Adipocyte (in vitro differentiated cells): ENCODE results near the gene GRK2.

Experiments used
- DNase-seq: peaks from one replicate; pipeline ENCODE4 v3.0.0-alpha.2; 2015; ENCODE audit warnings: low read depth
- H3K27me3 ChIP-seq: replicated peaks from 2 replicates; pipeline ENCODE4 v1.7.0; 2013; ENCODE audit warnings: mild to moderate bottlenecking, low read length, moderate library complexity; ENCODE audit not compliant: control insufficient read depth, insufficient read depth
- H3K36me3 ChIP-seq: 2 replicates; pipeline ENCODE4 v1.7.0; 2013; ENCODE audit warnings: low read length, mild to moderate bottlenecking, moderate library complexity; ENCODE audit not compliant: control insufficient read depth, insufficient read depth, severe bottlenecking
- H3K4me1 ChIP-seq: 2 replicates; pipeline ENCODE4 v1.7.0; 2013; ENCODE audit warnings: mild to moderate bottlenecking, low read length, moderate library complexity; ENCODE audit not compliant: control insufficient read depth, insufficient read depth
- H3K4me3 ChIP-seq: 2 replicates; pipeline ENCODE4 v1.7.0; 2013; ENCODE audit warnings: mild to moderate bottlenecking, low read length, moderate library complexity
- H3K9ac ChIP-seq: 2 replicates; pipeline ENCODE4 v1.7.0; 2013; ENCODE audit warnings: mild to moderate bottlenecking, low read length, moderate library complexity
- H3K9me3 ChIP-seq: 2 replicates; pipeline ENCODE4 v1.7.0; 2013; ENCODE audit warnings: mild to moderate bottlenecking, low read length, moderate library complexity; ENCODE audit not compliant: control insufficient read depth

GRK2 gene

GRCh38 chr11:67288452-67289225 lies 22.4 kb downstream of the GRK2 start:
- H3K27me3 ChIP-seq, result no peaks in the 10 kb centered on the region
- peak overlapping the region; percentile 83 for H3K4me3 ChIP-seq
- H3K36me3 ChIP-seq, result peaks cover 56% of the 10 kb centered on the region
- H3K9ac ChIP-seq, result peak overlapping the region; percentile 90
- peaks cover 35% of the 10 kb centered on the region for H3K4me1 ChIP-seq
- H3K9me3 ChIP-seq, result no peaks in the 10 kb centered on the region
- peak; percentile 97 for DNase-seq

- Histone ChIP-seq H3K4me3 (peak within 1 kb of the TSS; percentile 84), H3K9ac (peak within 1 kb of the TSS; percentile 91), H3K4me1 (peaks cover 35% of the 10 kb centered on the region), H3K36me3 (peaks cover 54% of the 10 kb centered on the region), H3K9me3 (no peaks in the 10 kb centered on the region), H3K27me3 (no peaks in the 10 kb centered on the region)
- DNase-seq, result no peak
These were observed 23.0 kb downstream of the GRK2 start, which contains the start of gene ANKRD13D for GRCh38 chr11:67289226-67289650. ANKRD13D (plus strand) TSS chr11:67289303; CDS start chr11:67289461, 158 bp downstream.

DNA sequence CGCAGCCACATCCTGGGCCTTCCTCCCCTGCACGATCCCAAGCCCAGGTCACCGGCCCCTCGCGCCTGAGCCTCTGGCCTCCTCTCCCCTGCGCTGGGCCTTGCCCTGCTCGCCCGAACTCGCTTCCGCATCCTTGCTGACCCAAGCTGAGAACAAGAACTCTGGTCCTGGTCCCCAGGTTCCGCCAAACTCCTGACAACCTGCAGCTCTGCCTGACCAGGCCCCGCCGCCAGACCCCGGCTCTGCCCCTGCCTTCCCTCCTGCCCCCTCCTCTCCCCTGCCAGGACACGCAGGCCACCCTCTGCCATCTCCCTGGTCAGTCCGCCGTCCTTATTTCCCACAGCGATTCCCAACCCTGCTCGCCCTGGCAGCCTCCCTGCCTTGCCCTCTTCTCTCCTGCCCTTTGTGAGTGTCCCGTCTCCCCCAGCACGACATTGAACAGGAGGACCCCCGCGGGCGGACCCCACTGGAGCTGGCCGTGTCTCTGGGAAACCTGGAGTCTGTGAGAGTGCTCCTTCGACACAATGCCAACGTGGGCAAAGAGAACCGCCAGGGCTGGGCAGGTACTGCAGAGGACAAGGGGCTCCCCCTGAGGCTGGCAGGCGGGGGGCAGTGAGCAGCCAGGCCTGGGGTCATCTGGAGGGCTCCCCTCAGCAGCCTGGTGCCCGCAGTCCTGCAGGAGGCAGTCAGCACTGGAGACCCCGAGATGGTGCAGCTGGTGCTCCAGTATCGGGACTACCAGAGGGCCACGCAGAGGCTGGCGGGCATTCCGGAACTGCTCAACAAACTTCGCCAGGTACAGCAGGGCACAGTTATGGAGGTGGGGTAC lies 23.6 kb downstream of the GRK2 start:
- H3K9ac ChIP-seq, result peak overlapping the region; percentile 91
- no peaks in the 10 kb centered on the region for H3K27me3 ChIP-seq
- no peaks in the 10 kb centered on the region for H3K9me3 ChIP-seq
- peak overlapping the region; percentile 84 for H3K4me3 ChIP-seq
- peaks cover 35% of the 10 kb centered on the region for H3K4me1 ChIP-seq
- peaks cover 47% of the 10 kb centered on the region for H3K36me3 ChIP-seq
- DNase-seq, result peak; percentile 41

DNA sequence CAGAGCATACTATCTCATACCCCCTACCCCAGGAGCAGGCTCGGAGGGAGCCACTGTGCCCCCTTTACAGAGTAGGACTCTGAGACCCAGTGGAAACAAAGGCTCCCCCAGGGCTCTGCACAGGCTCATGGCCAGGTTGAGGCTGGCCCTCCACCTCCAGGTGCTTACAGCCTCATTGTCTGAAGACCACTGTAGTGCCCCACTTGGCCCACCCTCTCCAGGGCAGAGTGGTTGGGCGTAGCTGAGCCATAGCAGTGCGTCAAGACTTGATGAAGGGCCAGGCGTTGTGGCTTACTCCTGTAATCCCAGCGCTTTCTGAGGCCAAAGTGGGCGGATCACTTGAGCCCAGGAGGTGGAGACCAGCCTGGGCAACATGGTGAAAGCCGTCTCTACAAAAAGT lies 24.5 kb downstream of the GRK2 start:
- Histone ChIP-seq H3K4me3 (peak overlapping the region; percentile 84), H3K9me3 (peaks cover 3% of the 10 kb centered on the region), H3K4me1 (peaks cover 35% of the 10 kb centered on the region), H3K36me3 (peaks cover 44% of the 10 kb centered on the region), H3K27me3 (no peaks in the 10 kb centered on the region), H3K9ac (peak overlapping the region; percentile 91)
- DNase-seq, result no peak

DNA sequence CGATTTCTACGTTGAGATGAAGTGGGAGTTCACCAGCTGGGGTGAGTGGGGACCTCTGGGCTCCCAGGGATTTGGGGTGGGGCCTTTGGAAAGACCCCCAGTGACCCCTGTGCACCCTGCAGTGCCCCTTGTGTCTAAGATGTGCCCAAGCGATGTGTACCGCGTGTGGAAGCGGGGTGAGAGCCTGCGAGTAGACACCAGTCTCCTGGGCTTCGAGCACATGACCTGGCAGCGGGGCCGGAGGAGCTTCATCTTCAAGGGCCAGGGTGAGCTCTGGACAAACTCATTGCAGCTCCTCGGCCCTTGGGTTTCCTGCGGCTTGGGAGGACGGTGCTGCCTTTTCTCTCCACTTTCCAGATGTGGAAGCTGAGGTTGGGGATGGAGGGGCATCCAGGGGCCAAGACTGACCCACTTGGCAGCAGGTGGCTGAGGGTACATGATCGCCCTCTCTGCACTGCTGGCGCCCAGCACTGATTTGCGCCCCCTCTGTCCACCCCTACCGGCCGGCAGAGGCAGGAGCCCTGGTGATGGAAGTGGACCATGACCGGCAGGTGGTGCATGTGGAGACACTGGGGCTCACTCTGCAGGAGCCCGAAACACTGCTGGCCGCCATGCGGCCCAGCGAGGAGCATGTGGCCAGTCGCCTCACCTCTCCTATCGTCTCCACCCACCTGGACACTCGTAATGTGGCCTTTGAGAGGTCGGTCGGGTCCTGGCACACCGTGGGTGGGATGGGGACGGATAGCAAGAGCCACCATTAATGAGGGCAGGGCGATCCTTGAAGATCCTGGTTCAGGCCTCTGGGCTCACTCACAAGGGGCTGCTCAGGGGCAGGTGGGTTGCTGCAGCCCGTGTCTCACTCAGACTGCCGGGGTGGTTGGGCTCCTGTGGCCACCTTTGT lies 25.5 kb downstream of the GRK2 start:
- Histone ChIP-seq H3K9me3 (peaks cover 7% of the 10 kb centered on the region), H3K9ac (peak overlapping the region; percentile 20), H3K4me3 (no peak overlapping the region), H3K27me3 (no peaks in the 10 kb centered on the region), H3K4me1 (peaks cover 35% of the 10 kb centered on the region), H3K36me3 (peaks cover 47% of the 10 kb centered on the region)
- no peak for DNase-seq

- DNase-seq, result peak; percentile 34
- no peak overlapping the region for H3K4me3 ChIP-seq
- H3K27me3 ChIP-seq, result no peaks in the 10 kb centered on the region
- peaks cover 34% of the 10 kb centered on the region for H3K4me1 ChIP-seq
- H3K9me3 ChIP-seq, result peaks cover 7% of the 10 kb centered on the region
- H3K9ac ChIP-seq, result no peak overlapping the region
- peaks cover 44% of the 10 kb centered on the region for H3K36me3 ChIP-seq
These were observed 26.4 kb downstream of the GRK2 start for GRCh38 chr11:67292671-67293070.

DNA sequence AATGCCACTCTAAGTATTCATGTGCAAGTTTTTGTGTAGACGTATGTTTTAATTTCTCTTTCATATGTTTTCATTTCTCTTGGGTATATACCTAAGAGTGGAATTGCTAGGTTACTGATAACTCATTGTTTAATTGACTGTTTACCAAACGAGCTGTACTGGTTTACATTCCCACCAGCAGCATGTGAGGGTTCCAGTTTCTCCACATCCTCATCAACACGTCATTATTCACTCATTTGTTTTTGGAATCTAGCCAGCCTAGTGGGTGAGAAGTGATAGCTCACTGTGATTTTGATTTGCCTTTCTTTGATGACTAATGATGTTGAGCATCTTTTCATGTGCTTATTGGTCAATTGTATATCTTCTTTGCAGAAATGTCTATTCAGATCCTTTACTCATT lies 26.8 kb downstream of the GRK2 start:
- Histone ChIP-seq H3K27me3 (no peaks in the 10 kb centered on the region), H3K4me3 (no peak overlapping the region), H3K9ac (no peak overlapping the region), H3K9me3 (peaks cover 7% of the 10 kb centered on the region), H3K4me1 (peaks cover 29% of the 10 kb centered on the region), H3K36me3 (peaks cover 44% of the 10 kb centered on the region)
- no peak for DNase-seq

DNA sequence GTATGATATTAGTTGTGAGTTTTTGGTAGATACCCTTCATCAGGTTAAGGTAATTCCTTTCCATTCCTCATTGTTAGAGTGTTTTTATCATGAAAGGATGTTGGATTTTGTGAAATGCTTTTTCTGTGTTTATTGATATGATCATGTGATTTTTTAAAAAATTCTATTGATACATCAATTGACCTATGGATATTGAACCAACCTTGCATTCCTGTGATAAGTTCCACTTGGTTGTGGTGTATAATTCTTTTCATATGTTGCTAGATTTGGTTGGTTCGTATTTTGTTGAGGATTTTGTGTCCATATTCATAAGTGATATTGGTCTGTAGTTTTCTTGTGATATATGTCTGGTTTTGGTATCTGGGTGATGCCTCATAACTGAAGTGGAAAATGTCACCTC lies 29.6 kb downstream of the GRK2 start:
- H3K4me3 ChIP-seq, result peak overlapping the region; percentile 9

GRCh38 chr11:67298786-67299185 lies 32.5 kb downstream of the GRK2 start:
- peaks cover 50% of the 10 kb centered on the region for H3K36me3 ChIP-seq
- H3K27me3 ChIP-seq, result no peaks in the 10 kb centered on the region
- no peak overlapping the region for H3K4me3 ChIP-seq
- peaks cover 7% of the 10 kb centered on the region for H3K9me3 ChIP-seq
- peaks cover 9% of the 10 kb centered on the region for H3K4me1 ChIP-seq
- DNase-seq, result no peak
- H3K9ac ChIP-seq, result no peak overlapping the region

More for the DNA sequence above, 29.6 kb downstream of the GRK2 start:
- Histone ChIP-seq H3K4me1 (peaks cover 16% of the 10 kb centered on the region), H3K9ac (no peak overlapping the region), H3K36me3 (peaks cover 61% of the 10 kb centered on the region), H3K9me3 (peaks cover 7% of the 10 kb centered on the region), H3K27me3 (no peaks in the 10 kb centered on the region)
- no peak for DNase-seq

DNA sequence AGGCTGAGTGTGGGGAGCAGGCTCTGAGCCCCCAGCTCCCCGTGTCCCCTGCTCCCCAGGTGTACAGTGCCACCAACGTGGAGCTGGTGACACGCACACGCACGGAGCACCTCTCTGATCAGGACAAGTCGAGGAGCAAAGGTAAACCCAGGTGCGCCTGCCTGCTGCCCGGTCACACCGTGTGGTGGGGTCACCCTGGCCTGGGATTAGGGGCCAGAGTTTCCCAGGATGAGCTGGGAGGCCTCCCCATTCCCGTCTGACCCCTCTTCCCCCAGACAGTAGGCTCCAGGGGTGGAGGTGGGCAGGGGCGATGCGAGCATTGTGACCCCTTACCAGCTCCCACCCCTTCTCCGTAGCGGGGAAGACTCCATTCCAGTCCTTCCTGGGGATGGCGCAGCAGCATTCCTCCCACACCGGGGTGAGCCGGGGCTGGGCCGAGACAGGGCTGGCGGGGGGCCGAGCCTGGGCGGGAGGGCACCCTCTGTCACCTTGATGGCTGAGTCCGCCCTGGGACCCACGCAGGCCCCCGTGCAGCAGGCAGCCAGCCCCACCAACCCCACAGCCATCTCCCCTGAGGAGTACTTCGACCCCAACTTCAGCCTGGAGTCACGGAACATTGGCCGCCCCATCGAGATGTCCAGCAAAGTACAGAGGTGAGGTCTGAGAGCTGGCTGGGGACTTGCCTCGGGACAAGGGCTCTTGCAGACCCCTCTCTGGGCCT lies 33.4 kb downstream of the GRK2 start:
- H3K27me3 ChIP-seq, result no peaks in the 10 kb centered on the region
- H3K9me3 ChIP-seq, result peaks cover 7% of the 10 kb centered on the region
- peaks cover 48% of the 10 kb centered on the region for H3K36me3 ChIP-seq
- peaks cover 15% of the 10 kb centered on the region for H3K4me1 ChIP-seq
- no peak for DNase-seq
- H3K4me3 ChIP-seq, result no peak overlapping the region
- no peak overlapping the region for H3K9ac ChIP-seq
